SK-N-SH (cell line): ENCODE measurements around the gene SRGAP3. TPM values are rescaled to one million over a fixed set of nuclear protein-coding genes. Genes with fewer than 3 reads are reported as not detected.

ENCODE experiments used
- CTCF ChIA-PET: fragments of 300-600, 350-600 bp; formaldehyde crosslinking; extraction: SDS; loops from one replicate; lab custom pipeline; 2021; lab: Yijun Ruan, JAX
- POLR2A ChIA-PET: fragments of 350-600 bp; sonication (Branson Sonifier 250); formaldehyde crosslinking; extraction: SDS; loops from one replicate; lab custom pipeline; 2020; ENCODE audit warnings: antibody characterized with exemption, inconsistent platforms; lab: Yijun Ruan, JAX
- DNase-seq: peaks from one replicate; pipeline ENCODE4 v3.0.0; 2012
- H2AFZ ChIP-seq: fragments of 200-600 bp; sonication (generic); 2 replicates; pipeline ENCODE4 v1.8.1; 2016; ENCODE audit warnings: antibody characterized with exemption, mild to moderate bottlenecking, low read depth
- H3F3A ChIP-seq: fragments of 200-600 bp; sonication (generic); replicated peaks from 2 replicates; pipeline ENCODE3; 2016; ENCODE audit warnings: antibody characterized with exemption, mild to moderate bottlenecking; ENCODE audit not compliant: insufficient read depth
- H3K27ac ChIP-seq, 2 experiments: fragments of 200-500 bp in 1 of 2; fragments of 200-600 bp in 1 of 2; sonication (Bioruptor generic) in 1 of 2; sonication (generic), shearing (Covaris generic) in 1 of 2; 2 replicates each; pipeline versions ENCODE4 v1.5.1 to v1.6.1; 2014 to 2016; ENCODE audit warnings: low read depth in 2 of 2, inconsistent platforms in 1 of 2, low read length in 1 of 2, mild to moderate bottlenecking in 1 of 2, mixed read lengths in 1 of 2
- H3K27me3 ChIP-seq: fragments of 200-600 bp; sonication (generic), shearing (Covaris generic); 2 replicates; pipeline ENCODE4 v1.6.1; 2016; ENCODE audit warnings: mixed run types; ENCODE audit not compliant: insufficient read depth
- H3K36me3 ChIP-seq, 2 experiments: fragments of 200-500 bp in 1 of 2; fragments of 200-600 bp in 1 of 2; sonication (Bioruptor generic) in 1 of 2; sonication (generic) in 1 of 2; replicated peaks in 1 of 2; 2 replicates each; pipeline versions ENCODE3 to v1.5.1; 2014 to 2016; ENCODE audit warnings: low read length in 1 of 2, mild to moderate bottlenecking in 1 of 2; ENCODE audit not compliant: insufficient read depth in 2 of 2, control insufficient read depth in 1 of 2
- H3K4me1 ChIP-seq, 2 experiments: fragments of 200-500 bp in 1 of 2; fragments of 200-600 bp in 1 of 2; sonication (Bioruptor generic) in 1 of 2; sonication (generic), shearing (Covaris generic) in 1 of 2; 2 replicates each; pipeline versions ENCODE4 v1.5.1 to v1.6.1; 2014 to 2016; ENCODE audit warnings: low read depth in 1 of 2, low read length in 1 of 2, mixed run types in 1 of 2; ENCODE audit not compliant: insufficient read depth in 2 of 2, control insufficient read depth in 1 of 2
- H3K4me2 ChIP-seq: fragments of 200-600 bp; sonication (generic), shearing (Covaris generic); 2 replicates; pipeline ENCODE4 v1.6.1; 2017; ENCODE audit warnings: mixed run types
- H3K4me3 ChIP-seq, 2 experiments: fragments of 200-500 bp in 1 of 2; fragments of 200-600 bp in 1 of 2; sonication (Bioruptor generic) in 1 of 2; sonication (generic), shearing (Covaris generic) in 1 of 2; 2 replicates each; pipeline versions ENCODE4 v1.5.1 to v1.8.1; 2014 to 2016; ENCODE audit warnings: low read depth in 2 of 2, inconsistent platforms in 1 of 2, low read length in 1 of 2, mild to moderate bottlenecking in 1 of 2, mixed read lengths in 1 of 2, moderate library complexity in 1 of 2
- H3K79me2 ChIP-seq: fragments of 200-600 bp; sonication (generic); 2 replicates; pipeline ENCODE4 v1.8.1; 2017; ENCODE audit warnings: mild to moderate bottlenecking; ENCODE audit not compliant: insufficient read depth
- H3K9ac ChIP-seq: fragments of 200-600 bp; sonication (generic); 2 replicates; pipeline ENCODE4 v1.6.1; 2017; ENCODE audit warnings: mixed run types
- H3K9me2 ChIP-seq: fragments of 200-600 bp; sonication (generic); 2 replicates; pipeline ENCODE4 v1.6.1; 2017; ENCODE audit warnings: mixed run types
- H3K9me3 ChIP-seq: fragments of 200-600 bp; sonication (generic); 2 replicates; pipeline ENCODE4 v1.6.1; 2017; ENCODE audit warnings: mixed run types, mild to moderate bottlenecking, moderate library complexity
- H4K20me1 ChIP-seq: fragments of 200-600 bp; sonication (generic); 2 replicates; pipeline ENCODE4 v1.6.1; 2017; ENCODE audit warnings: mild to moderate bottlenecking, mixed run types; ENCODE audit not compliant: insufficient read depth
- FOXJ3 ChIP-seq: sonication (generic); formaldehyde crosslinking; IDR thresholded peaks from 2 replicates; pipeline ENCODE4 v1.5.1; 2020; ENCODE audit warnings: mild to moderate bottlenecking, missing genetic modification reagents
- GATA2 ChIP-seq: sonication (generic); formaldehyde crosslinking; IDR thresholded peaks from 2 replicates; pipeline ENCODE4 v1.5.0; 2020; ENCODE audit warnings: mild to moderate bottlenecking, missing genetic modification reagents
- IRF3 ChIP-seq: fragments of 150-350 bp; IDR thresholded peaks from 2 replicates; pipeline ENCODE4 v1.6.1; 2016; ENCODE audit warnings: mild to moderate bottlenecking, low read depth, low read length
- MEF2A ChIP-seq: IDR thresholded peaks from 2 replicates; pipeline ENCODE4 v1.4.0; 2012; ENCODE audit warnings: low read depth, borderline replicate concordance
- RAD21 ChIP-seq: IDR thresholded peaks from 2 replicates; pipeline ENCODE4 v1.6.1; 2012; ENCODE audit warnings: mild to moderate bottlenecking, low read length
- RCOR1 ChIP-seq: fragments of 150-350 bp; IDR thresholded peaks from 2 replicates; pipeline ENCODE4 v1.6.1; 2017; ENCODE audit warnings: antibody characterized with exemption, low read length
- REST ChIP-seq: IDR thresholded peaks from 2 replicates; pipeline ENCODE4 v1.6.1; 2012; ENCODE audit warnings: mild to moderate bottlenecking, low read depth, low read length, moderate library complexity
- SIN3A ChIP-seq: IDR thresholded peaks from 2 replicates; pipeline ENCODE4 v1.6.1; 2012; ENCODE audit warnings: low read depth, mild to moderate bottlenecking, low read length, moderate library complexity, borderline replicate concordance
- SMC3 ChIP-seq: IDR thresholded peaks from 2 replicates; pipeline ENCODE4 v1.6.1; 2012; ENCODE audit warnings: low read depth, low read length, improper control_type of control experiment
- TAF1 ChIP-seq: IDR thresholded peaks from 2 replicates; pipeline ENCODE4 v1.6.1; 2012; ENCODE audit warnings: low read depth, mild to moderate bottlenecking, low read length, moderate library complexity, borderline replicate concordance
- USF1 ChIP-seq: IDR thresholded peaks from 2 replicates; pipeline ENCODE4 v1.4.0; 2012; ENCODE audit warnings: low read depth, borderline replicate concordance
- USF2 ChIP-seq: fragments of 150-350 bp; IDR thresholded peaks from 2 replicates; pipeline ENCODE4 v1.6.1; 2017; ENCODE audit warnings: antibody characterized with exemption, low read length, low read depth, borderline replicate concordance
- WGBS: methylation state at CpG from one replicate; pipeline ENCODE4 v1.1.6; 2017; ENCODE audit warnings: low lambda C conversion rate; 5-methylcytosine and 5-hydroxymethylcytosine counted together
- polyA plus RNA-seq, 3 experiments: library from polyadenylated mRNA; depleted of rRNA; stranded (reverse); fragments of >200 nt; gene quantifications; 2 replicates each; pipeline ENCODE4 v1.2.3, GENCODE V29; 2012

The SRGAP3 gene
- polyA plus RNA-seq, 1 of the 3 experiments (the other 2 are of a cell fraction), result 2.8 TPM

- H3K4me3 ChIP-seq, result no peak overlapping the region
- no peak for DNase-seq
- no peaks in the 10 kb centered on the region for H3K9me2 ChIP-seq
- H3K9ac ChIP-seq, result no peak overlapping the region
- H4K20me1 ChIP-seq, result no peaks in the 10 kb centered on the region
- ChIA-PET CTCF (interaction anchor here (0.9 to 2.7 kb wide), 9 partner anchors 11 to 215 kb away, joined by 3 to 8 read pairs (median 4); partner anchors contain the start of gene SRGAP3), POLR2A (no interaction called here)
- H3K27me3 ChIP-seq, result no peaks in the 10 kb centered on the region; the same call in 1 of the 2 replicates
- H3K9me3 ChIP-seq, result no peaks in the 10 kb centered on the region
- H3K4me1 ChIP-seq, result peaks cover 0 to 54% of the 10 kb centered on the region in 2 experiments; a peak in 2 of 4 replicates
- no peak overlapping the region for H3K27ac ChIP-seq
- no peaks in the 10 kb centered on the region for H3F3A ChIP-seq
- no peaks in the 10 kb centered on the region for H3K36me3 ChIP-seq
- H3K4me2 ChIP-seq, result no peak overlapping the region
- no peaks in the 10 kb centered on the region for H3K79me2 ChIP-seq
- TF ChIP-seq USF1 (no peak), REST (no peak), MEF2A (no peak), IRF3 (no peak), RCOR1 (no peak), SMC3 (no peak), FOXJ3 (CRISPR knock-in tag) (no peak), USF2 (no peak), RAD21 (no peak), GATA2 (no peak), TAF1 (no peak), SIN3A (no peak)
- TF ChIP-seq, all 33 proteins: peak for 0
- 65% methylated on average over 4 of the region's 4 CpGs for WGBS
- H2AFZ ChIP-seq, result no peak overlapping the region
Observed at GRCh38 chr3:9202546-9202945, 46.9 kb downstream of the SRGAP3 start.
